DND-41 (cell line): ENCODE data around the gene MEGF11.

Experiments
- ATAC-seq: fragments of 200-7000 bp; cut with Tn5 transposase; 3 replicates; pipeline ENCODE4 v1.9.1; 2021; ENCODE audit warnings: low read depth; ENCODE audit not compliant: insufficient read depth
- DNase-seq: peaks from one replicate; pipeline ENCODE4 v3.0.0-alpha.2; 2020
- H2AFZ ChIP-seq: 2 replicates; pipeline ENCODE4 v1.6.0; 2012; ENCODE audit warnings: low read depth, low read length
- H3K27ac ChIP-seq: 2 replicates; pipeline ENCODE4 v1.5.1; 2012; ENCODE audit warnings: low read length, inconsistent platforms
- H3K27me3 ChIP-seq: fragments of 200-600 bp; sonication (generic); 2 replicates; pipeline ENCODE4 v1.6.0; 2012; ENCODE audit warnings: low read length, mild to moderate bottlenecking, inconsistent platforms; ENCODE audit not compliant: insufficient read depth, poor library complexity
- H3K36me3 ChIP-seq: 2 replicates; pipeline ENCODE4 v1.5.1; 2012; ENCODE audit warnings: low read length, inconsistent platforms; ENCODE audit not compliant: insufficient read depth
- H3K4me1 ChIP-seq: 2 replicates; pipeline ENCODE4 v1.5.1; 2012; ENCODE audit warnings: mild to moderate bottlenecking, low read length; ENCODE audit not compliant: insufficient read depth
- H3K4me2 ChIP-seq: 2 replicates; pipeline ENCODE4 v1.6.0; 2012; ENCODE audit warnings: mild to moderate bottlenecking, moderate library complexity, low read length, inconsistent platforms; ENCODE audit not compliant: insufficient read depth
- H3K4me3 ChIP-seq, 2 experiments: fragments of 200-600 bp in 1 of 2; shearing (Covaris generic) in 1 of 2; 2 replicates each; pipeline ENCODE4 v1.5.1; 2012 to 2016; ENCODE audit warnings: inconsistent platforms in 2 of 2, low read length in 2 of 2, mild to moderate bottlenecking in 2 of 2, low read depth in 1 of 2, moderate library complexity in 1 of 2
- H3K79me2 ChIP-seq: 2 replicates; pipeline ENCODE4 v1.6.0; 2012; ENCODE audit warnings: low read length, inconsistent platforms; ENCODE audit not compliant: insufficient read depth
- H3K9ac ChIP-seq: 2 replicates; pipeline ENCODE4 v1.6.0; 2012; ENCODE audit warnings: low read depth, mild to moderate bottlenecking, inconsistent platforms, low read length, moderate library complexity
- H3K9me3 ChIP-seq: 2 replicates; pipeline ENCODE4 v1.5.1; 2012; ENCODE audit warnings: low read length, moderate library complexity, mild to moderate bottlenecking, inconsistent platforms; ENCODE audit not compliant: insufficient read depth, severe bottlenecking
- H4K20me1 ChIP-seq: 2 replicates; pipeline ENCODE4 v1.6.0; 2012; ENCODE audit warnings: low read length; ENCODE audit not compliant: insufficient read depth
- EZH2 ChIP-seq: IDR thresholded peaks from 3 replicates; pipeline ENCODE4 v1.6.1; 2012; ENCODE audit warnings: borderline replicate concordance, low read depth, mild to moderate bottlenecking, moderate library complexity, low read length, inconsistent platforms; ENCODE audit not compliant: severe bottlenecking
- TF ChIP-seq, protein P1 (sequence below): IDR thresholded peaks from 2 replicates; pipeline ENCODE4 v1.5.1; 2012; ENCODE audit warnings: borderline replicate concordance, low read length, moderate library complexity, mild to moderate bottlenecking; ENCODE audit not compliant: poor library complexity, severe bottlenecking; ENCODE audit errors: extremely low read depth

The MEGF11 gene

DNA sequence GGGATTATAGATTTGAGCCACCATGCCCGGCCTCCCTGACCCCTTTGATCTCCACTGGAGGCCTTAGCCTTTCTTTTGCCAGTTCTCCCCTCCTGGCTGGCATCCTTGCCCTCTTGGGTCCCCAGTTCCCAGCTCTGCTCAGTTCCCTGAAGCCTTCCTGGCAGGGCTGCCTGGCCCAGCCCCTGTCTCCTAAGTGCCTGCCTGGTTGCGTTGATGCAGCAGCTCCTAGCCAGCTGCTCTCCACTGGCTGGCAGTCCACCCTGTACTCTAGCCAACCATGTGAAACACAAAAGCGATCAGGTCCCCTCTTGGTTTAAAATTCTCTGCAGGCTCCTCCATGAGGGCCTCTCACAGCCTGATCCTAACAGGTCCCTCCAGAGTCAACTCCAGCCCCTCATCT is 199.6 kb downstream of the MEGF11 start:
- Histone ChIP-seq H3K27ac (no peak overlapping the region), H3K4me1 (no peaks in the 10 kb centered on the region), H3K79me2 (no peaks in the 10 kb centered on the region), H3K9me3 (no peaks in the 10 kb centered on the region), H3K4me2 (no peak overlapping the region), H4K20me1 (no peaks in the 10 kb centered on the region), H3K27me3 (no peaks in the 10 kb centered on the region), H3K4me3 (no peak overlapping the region), H3K9ac (no peak overlapping the region), H2AFZ (no peak overlapping the region), H3K36me3 (no peaks in the 10 kb centered on the region)
- DNase-seq: no peak
- TF ChIP-seq, protein P1, sequence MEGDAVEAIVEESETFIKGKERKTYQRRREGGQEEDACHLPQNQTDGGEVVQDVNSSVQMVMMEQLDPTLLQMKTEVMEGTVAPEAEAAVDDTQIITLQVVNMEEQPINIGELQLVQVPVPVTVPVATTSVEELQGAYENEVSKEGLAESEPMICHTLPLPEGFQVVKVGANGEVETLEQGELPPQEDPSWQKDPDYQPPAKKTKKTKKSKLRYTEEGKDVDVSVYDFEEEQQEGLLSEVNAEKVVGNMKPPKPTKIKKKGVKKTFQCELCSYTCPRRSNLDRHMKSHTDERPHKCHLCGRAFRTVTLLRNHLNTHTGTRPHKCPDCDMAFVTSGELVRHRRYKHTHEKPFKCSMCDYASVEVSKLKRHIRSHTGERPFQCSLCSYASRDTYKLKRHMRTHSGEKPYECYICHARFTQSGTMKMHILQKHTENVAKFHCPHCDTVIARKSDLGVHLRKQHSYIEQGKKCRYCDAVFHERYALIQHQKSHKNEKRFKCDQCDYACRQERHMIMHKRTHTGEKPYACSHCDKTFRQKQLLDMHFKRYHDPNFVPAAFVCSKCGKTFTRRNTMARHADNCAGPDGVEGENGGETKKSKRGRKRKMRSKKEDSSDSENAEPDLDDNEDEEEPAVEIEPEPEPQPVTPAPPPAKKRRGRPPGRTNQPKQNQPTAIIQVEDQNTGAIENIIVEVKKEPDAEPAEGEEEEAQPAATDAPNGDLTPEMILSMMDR: no peak
- no peak for TF ChIP-seq EZH2
- ATAC-seq: no peak

DNA sequence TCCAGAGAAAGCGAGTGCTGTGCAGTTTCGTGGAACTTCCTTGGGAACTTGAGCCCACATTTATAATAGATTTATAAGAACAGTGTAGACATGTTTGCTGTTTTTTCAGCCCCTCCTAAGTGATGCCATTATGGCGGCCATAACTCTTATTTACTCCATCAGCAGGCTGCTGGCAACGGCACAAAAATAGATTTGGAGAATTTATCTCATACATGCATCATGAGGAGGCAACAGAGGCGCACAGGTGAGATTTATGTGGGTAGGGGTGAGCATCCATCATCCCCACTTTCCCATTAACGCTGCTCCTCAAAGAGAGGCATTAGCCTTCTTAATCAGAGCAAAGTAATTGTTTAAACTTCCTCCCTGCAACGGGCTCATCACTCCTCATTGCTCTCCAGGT is 201.7 kb downstream of the MEGF11 start:
- no peak for DNase-seq
- H3K79me2 ChIP-seq: no peaks in the 10 kb centered on the region
- H3K4me2 ChIP-seq: no peak overlapping the region
- TF ChIP-seq EZH2: no peak
- TF ChIP-seq, protein P1: no peak
- no peaks in the 10 kb centered on the region for H3K36me3 ChIP-seq
- H3K4me3 ChIP-seq: no peak overlapping the region
- no peak overlapping the region for H3K9ac ChIP-seq
- no peaks in the 10 kb centered on the region for H3K9me3 ChIP-seq
- no peaks in the 10 kb centered on the region for H4K20me1 ChIP-seq
- no peaks in the 10 kb centered on the region for H3K4me1 ChIP-seq
- no peak overlapping the region for H2AFZ ChIP-seq
- no peak overlapping the region for H3K27ac ChIP-seq
- H3K27me3 ChIP-seq: no peaks in the 10 kb centered on the region
- no peak for ATAC-seq

DNA sequence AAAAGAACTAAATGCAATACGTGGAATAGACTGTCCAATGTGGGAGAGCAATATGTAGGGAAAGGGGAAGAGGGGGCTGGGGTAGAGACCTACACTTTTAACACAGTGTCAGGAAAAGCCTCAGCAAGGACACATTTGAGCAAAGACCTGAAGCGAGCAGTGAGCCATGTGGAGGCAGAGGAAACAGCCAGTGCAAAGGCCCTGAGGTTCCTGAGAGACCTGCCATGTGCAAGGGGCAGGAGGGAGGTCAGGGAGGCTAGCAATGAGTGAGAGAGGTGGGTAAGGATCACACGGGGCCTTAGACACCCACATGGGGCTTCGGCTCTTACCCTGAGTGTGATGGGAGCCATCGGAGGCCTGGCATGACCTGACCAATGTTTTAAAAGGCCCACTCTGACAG is 203.3 kb downstream of the MEGF11 start:
- ATAC-seq: no peak
- TF ChIP-seq, protein P1: no peak
- no peak for TF ChIP-seq EZH2
- no peaks in the 10 kb centered on the region for H4K20me1 ChIP-seq
- no peaks in the 10 kb centered on the region for H3K36me3 ChIP-seq
- H3K4me2 ChIP-seq: no peak overlapping the region
- no peak overlapping the region for H3K4me3 ChIP-seq
- H3K4me1 ChIP-seq: no peaks in the 10 kb centered on the region
- no peak overlapping the region for H2AFZ ChIP-seq
- H3K9ac ChIP-seq: no peak overlapping the region
- DNase-seq: no peak
- no peaks in the 10 kb centered on the region for H3K79me2 ChIP-seq
- H3K9me3 ChIP-seq: no peaks in the 10 kb centered on the region
- no peaks in the 10 kb centered on the region for H3K27me3 ChIP-seq
- H3K27ac ChIP-seq: no peak overlapping the region

DNA sequence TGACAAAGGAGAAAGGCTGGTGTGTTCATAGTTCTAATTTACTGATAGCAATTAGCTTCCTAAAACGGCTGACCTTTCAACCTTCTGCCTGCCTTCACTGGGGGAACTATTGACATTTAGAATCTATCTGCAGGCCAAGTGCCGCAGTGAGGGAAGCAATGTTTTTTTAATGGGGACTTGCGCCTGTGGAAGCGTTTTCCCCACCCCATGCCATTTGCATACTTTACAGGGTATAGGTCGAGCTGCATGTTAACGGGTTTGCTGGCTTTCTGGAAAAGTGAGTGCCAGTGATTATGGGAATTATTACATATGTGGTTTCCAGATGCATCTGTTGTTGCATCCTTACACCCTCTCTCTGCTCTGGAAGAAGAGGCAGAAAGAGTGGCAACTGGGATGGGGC is 204.2 kb downstream of the MEGF11 start:
- no peaks in the 10 kb centered on the region for H3K79me2 ChIP-seq

More for the DNA sequence above, 204.2 kb downstream of the MEGF11 start:
- no peak overlapping the region for H3K27ac ChIP-seq
- DNase-seq: no peak
- no peak overlapping the region for H3K4me2 ChIP-seq
- no peak for ATAC-seq
- H3K4me3 ChIP-seq: no peak overlapping the region
- H2AFZ ChIP-seq: no peak overlapping the region
- H3K4me1 ChIP-seq: no peaks in the 10 kb centered on the region
- H3K9me3 ChIP-seq: no peaks in the 10 kb centered on the region
- no peaks in the 10 kb centered on the region for H4K20me1 ChIP-seq
- no peaks in the 10 kb centered on the region for H3K27me3 ChIP-seq
- no peaks in the 10 kb centered on the region for H3K36me3 ChIP-seq
- no peak for TF ChIP-seq EZH2
- TF ChIP-seq, protein P1: no peak
- H3K9ac ChIP-seq: no peak overlapping the region
